22Rv1 (cell line): ENCODE measurements around the gene SRF.

Experiments used
- H3K27ac ChIP-seq: fragments of 450-650 bp; 2 replicates; pipeline ENCODE4 v1.5.1; 2017
- CTCF ChIP-seq: fragments of 450-650 bp; IDR thresholded peaks from 2 replicates; pipeline ENCODE4 v1.5.1; 2017; ENCODE audit warnings: mild to moderate bottlenecking
- ZFX ChIP-seq: fragments of 450-650 bp; IDR thresholded peaks from 2 replicates; pipeline ENCODE4 v1.6.1; 2017; ENCODE audit warnings: antibody characterized with exemption, borderline replicate concordance

The SRF gene

GRCh38 chr6:43204271-43205105 is 33.4 kb downstream of the SRF start:
- H3K27ac ChIP-seq: no peak overlapping the region
- no peak for TF ChIP-seq ZFX

GRCh38 chr6:43205849-43206248 is 34.8 kb downstream of the SRF start:
- H3K27ac ChIP-seq: no peak overlapping the region
- TF ChIP-seq CTCF (no peak), ZFX (no peak)

- H3K27ac ChIP-seq: no peak overlapping the region
- no peak for TF ChIP-seq CTCF
- no peak for TF ChIP-seq ZFX
These were observed 36.2 kb downstream of the SRF start for GRCh38 chr6:43207286-43207685.

- TF ChIP-seq ZFX (no peak), CTCF (no peak)
- no peak overlapping the region for H3K27ac ChIP-seq
These were observed 40.9 kb downstream of the SRF start for GRCh38 chr6:43211955-43212354.

GRCh38 chr6:43213431-43213830 is 42.4 kb downstream of the SRF start:
- no peak for TF ChIP-seq ZFX
- no peak for TF ChIP-seq CTCF

GRCh38 chr6:43215066-43215465 is 44.0 kb downstream of the SRF start:
- H3K27ac ChIP-seq: no peak overlapping the region
- no peak for TF ChIP-seq CTCF
- no peak for TF ChIP-seq ZFX

More at GRCh38 chr6:43213431-43213830, 42.4 kb downstream of the SRF start:
- no peak overlapping the region for H3K27ac ChIP-seq

GRCh38 chr6:43216200-43216599 is 45.1 kb downstream of the SRF start:
- TF ChIP-seq ZFX (no peak), CTCF (no peak)

More at GRCh38 chr6:43216200-43216599, 45.1 kb downstream of the SRF start:
- H3K27ac ChIP-seq: no peak overlapping the region
